Transverse colon (tissue), 3 donors: ENCODE data around the gene PRSS53.
A peak's percentile ranks its signal among the peaks of the same experiment; 100 is the strongest.

Experiments
- CTCF ChIP-seq, 5 experiments: fragments of 200-600 bp in 3 of 5; fragments of 450-650 bp in 2 of 5; sonication (generic) in 3 of 5; IDR thresholded peaks; 1 replicate in 2 of 5; 2 replicates in 3 of 5; pipeline ENCODE4 v1.5.1; 2016 to 2017; ENCODE audit warnings: antibody characterized with exemption in 5 of 5, inconsistent platforms in 3 of 5, mild to moderate bottlenecking in 2 of 5, moderate library complexity in 1 of 5
- POLR2A ChIP-seq: fragments of 450-650 bp; IDR thresholded peaks from one replicate; pipeline ENCODE4 v1.6.1; 2016; ENCODE audit warnings: antibody characterized with exemption, mild to moderate bottlenecking, moderate library complexity

- TF ChIP-seq CTCF (IDR thresholded peaks at IDR 0.05) (no peak), POLR2A (peak; percentile 82)
Observed at GRCh38 chr16:31073970-31074813, 14.6 kb downstream of the PRSS53 start, which contains the start of the genes ZNF646 and ZNF668.
